ENCODE results near the gene PLA2G5. TPM values are rescaled to one million over a fixed set of nuclear protein-coding genes. Genes with fewer than 3 reads are reported as not detected.

PLA2G5 gene
- total and polyA plus RNA-seq, 2 of the 13 experiments (the other 11 are each of a cell fraction or from before 2014, with no cell fraction given): not detected

GRCh38 chr1:20032425-20032824, 37.6 kb upstream of the PLA2G5 start (continued):
- TF ChIP-seq MBNL3 (CRISPR knock-in tag; conservative IDR thresholded peaks at IDR 0.05): no peak

GRCh38 chr1:20033420-20033819, 36.6 kb upstream of the PLA2G5 start:
- H3K9me3 ChIP-seq (ENCODE audit: low read length): no peaks in the 10 kb centered on the region
- no peaks in the 10 kb centered on the region for H3K4me1 ChIP-seq (ENCODE audit: insufficient read depth, low read length)
- H3K36me3 ChIP-seq (replicated peaks in 1 of 2; ENCODE audit: control insufficient read depth in 1 of 2, insufficient read depth in 2 of 2, low read length in 2 of 2): no peaks in the 10 kb centered on the region
- DNase-seq (ENCODE audit: low spot score) (no peak), ATAC-seq (no peak), FAIRE-seq (no peak)
- TF ChIP-seq ZBTB44 (CRISPR knock-in tag; IDR thresholded peaks at IDR 0.05): no peak
- TF ChIP-seq MAF1 (CRISPR knock-in tag; IDR thresholded peaks at IDR 0.05; ENCODE audit: borderline replicate concordance): no peak
- TF ChIP-seq KLF6 (CRISPR knock-in tag; IDR thresholded peaks at IDR 0.05): no peak
- TF ChIP-seq ZNF569 (CRISPR knock-in tag; IDR thresholded peaks at IDR 0.05; ENCODE audit: borderline replicate concordance): no peak
- no peak for TF ChIP-seq TOE1 (CRISPR knock-in tag; IDR thresholded peaks at IDR 0.05)
- TF ChIP-seq, protein P1, sequence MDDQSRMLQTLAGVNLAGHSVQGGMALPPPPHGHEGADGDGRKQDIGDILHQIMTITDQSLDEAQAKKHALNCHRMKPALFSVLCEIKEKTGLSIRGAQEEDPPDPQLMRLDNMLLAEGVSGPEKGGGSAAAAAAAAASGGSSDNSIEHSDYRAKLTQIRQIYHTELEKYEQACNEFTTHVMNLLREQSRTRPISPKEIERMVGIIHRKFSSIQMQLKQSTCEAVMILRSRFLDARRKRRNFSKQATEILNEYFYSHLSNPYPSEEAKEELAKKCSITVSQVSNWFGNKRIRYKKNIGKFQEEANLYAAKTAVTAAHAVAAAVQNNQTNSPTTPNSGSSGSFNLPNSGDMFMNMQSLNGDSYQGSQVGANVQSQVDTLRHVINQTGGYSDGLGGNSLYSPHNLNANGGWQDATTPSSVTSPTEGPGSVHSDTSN (CRISPR knock-in tag; IDR thresholded peaks at IDR 0.05; ENCODE audit: borderline replicate concordance): no peak
- TF ChIP-seq ZBTB49 (CRISPR knock-in tag; IDR thresholded peaks at IDR 0.05; ENCODE audit: borderline replicate concordance): no peak
- TF ChIP-seq, protein P2, sequence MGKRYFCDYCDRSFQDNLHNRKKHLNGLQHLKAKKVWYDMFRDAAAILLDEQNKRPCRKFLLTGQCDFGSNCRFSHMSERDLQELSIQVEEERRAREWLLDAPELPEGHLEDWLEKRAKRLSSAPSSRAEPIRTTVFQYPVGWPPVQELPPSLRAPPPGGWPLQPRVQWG (CRISPR knock-in tag; IDR thresholded peaks at IDR 0.05; ENCODE audit: borderline replicate concordance, low read depth): no peak
- TF ChIP-seq CREM (IDR thresholded peaks at IDR 0.05): no peak
- no peak for TF ChIP-seq CREM (CRISPR knock-in tag; IDR thresholded peaks at IDR 0.05)
- no peak for TF ChIP-seq RORA (CRISPR knock-in tag; IDR thresholded peaks at IDR 0.05)
- TF ChIP-seq GABPB1 (CRISPR knock-in tag; IDR thresholded peaks at IDR 0.05): no peak
- TF ChIP-seq ZNF674 (CRISPR knock-in tag; IDR thresholded peaks at IDR 0.05; ENCODE audit: low read depth): no peak
- ChIA-PET CTCF (ENCODE audit: low intra/inter-chr PET ratio, low total read pairs) (no interaction called here), POLR2A (no interaction called here)
- no peaks in the 10 kb centered on the region for H4K20me1 ChIP-seq (ENCODE audit: insufficient read depth, low read length)
- peaks cover 0 to 34% of the 10 kb centered on the region in 2 experiments; a peak in 4 of 5 replicates for H3K27me3 ChIP-seq (ENCODE audit: control insufficient read depth in 1 of 2, insufficient read depth in 2 of 2, low read length in 2 of 2)
- BruUV-seq (replicated peaks): no TSS peak
- no peak overlapping the region for H3K4me2 ChIP-seq (ENCODE audit: low read depth, low read length)
- H2AFZ ChIP-seq (ENCODE audit: low read length): no peak overlapping the region
- no peaks in the 10 kb centered on the region for H3K79me2 ChIP-seq (ENCODE audit: insufficient read depth, low read length)
- in situ Hi-C loops (cut with HindIII; ENCODE audit: extremely low pct_ligation_motif_present, low pct_unique_long_range_greater_than_20kb) (no loop called here), intact Hi-C loops (cut with micrococcal nuclease; ENCODE audit: unreplicated experiment) (no loop called here)
- H3K27ac ChIP-seq (ENCODE audit: extremely low read length, insufficient read depth, low read length): no peak overlapping the region
- H3K4me3 ChIP-seq (replicated peaks in 1 of 3; ENCODE audit: insufficient read depth in 1 of 3, low read depth in 2 of 3, low read length in 3 of 3): no peak overlapping the region
- H3K9ac ChIP-seq (ENCODE audit: insufficient read depth, low read depth, low read length): no peak overlapping the region
